Panc1 (cell line): ENCODE measurements around the gene MYF5. TPM values are rescaled to one million over a fixed set of nuclear protein-coding genes. Genes with fewer than 3 reads are reported as not detected.

Experiments used
- ATAC-seq: fragments of 200-7000 bp; cut with Tn5 transposase; 2 replicates; pipeline ENCODE4 v1.9.1; 2020; ENCODE audit warnings: mild to moderate bottlenecking, moderate library complexity
- BruUV-seq: library from RNA; stranded (reverse); fragments of 400-500 nt; replicated peaks from 2 replicates; lab custom pipeline; 2021; lab: Mats Ljungman, UMichigan
- CTCF ChIA-PET: fragments of 300-600 bp; sonication (Branson Sonifier 250); formaldehyde crosslinking; loops from one replicate; lab custom pipeline; 2022; ENCODE audit warnings: antibody characterized with exemption; lab: Charles Lee
- POLR2A ChIA-PET: fragments of 300-600 bp; sonication (Branson Sonifier 250); formaldehyde crosslinking; loops from one replicate; lab custom pipeline; 2022; ENCODE audit warnings: antibody characterized with exemption; lab: Charles Lee
- DNase-seq: peaks from one replicate; pipeline ENCODE4 v3.0.0-alpha.2; 2010; ENCODE audit warnings: low read depth, low spot score
- H3K27ac ChIP-seq: 2 replicates; pipeline ENCODE4 v1.5.1; 2011; ENCODE audit warnings: mild to moderate bottlenecking, low read length, inconsistent platforms
- H3K27me3 ChIP-seq: fragments of 200-500 bp; sonication (Bioruptor generic); 2 replicates; pipeline ENCODE4 v1.6.0; 2014; ENCODE audit warnings: low read length, inconsistent platforms; ENCODE audit not compliant: control insufficient read depth, insufficient read depth
- H3K36me3 ChIP-seq: fragments of 200-500 bp; sonication (Bioruptor generic); 2 replicates; pipeline ENCODE4 v1.5.1; 2014; ENCODE audit warnings: inconsistent platforms, mild to moderate bottlenecking, low read length, moderate library complexity; ENCODE audit not compliant: control insufficient read depth, insufficient read depth
- H3K4me1 ChIP-seq: 2 replicates; pipeline ENCODE4 v1.5.1; 2011; ENCODE audit warnings: inconsistent platforms, mild to moderate bottlenecking, low read length, moderate library complexity; ENCODE audit not compliant: control insufficient read depth, insufficient read depth
- H3K4me3 ChIP-seq, 2 experiments: 2 replicates each; pipeline ENCODE4 v1.5.1; 2011 to 2012; ENCODE audit warnings: low read depth in 2 of 2, low read length in 2 of 2, mild to moderate bottlenecking in 2 of 2, inconsistent platforms in 1 of 2, moderate library complexity in 1 of 2
- H3K9me3 ChIP-seq: fragments of 200-500 bp; sonication (Bioruptor generic); 2 replicates; pipeline ENCODE4 v1.5.1; 2014; ENCODE audit warnings: low read depth, mild to moderate bottlenecking, inconsistent platforms, low read length, moderate library complexity; ENCODE audit not compliant: control insufficient read depth, insufficient read depth
- POLR2AphosphoS5 ChIP-seq: IDR thresholded peaks from 2 replicates; pipeline ENCODE4 v1.6.1; 2012; ENCODE audit warnings: mild to moderate bottlenecking, low read depth, low read length, moderate library complexity
- SIN3A ChIP-seq: IDR thresholded peaks from 2 replicates; pipeline ENCODE4 v1.6.1; 2012; ENCODE audit warnings: low read depth, mild to moderate bottlenecking, low read length, moderate library complexity, borderline replicate concordance; ENCODE audit not compliant: insufficient read depth
- TCF7L2 ChIP-seq: IDR thresholded peaks from 2 replicates; pipeline ENCODE4 v1.6.1; 2011; ENCODE audit warnings: mild to moderate bottlenecking, low read depth, low read length, inconsistent platforms
- in situ Hi-C: cut with HindIII; loops from 2 replicates; pipeline ENCODE4 v1.10.0; 2016; ENCODE audit warnings: low sequenced_read_pairs, low pct_unique_long_range_greater_than_20kb
- intact Hi-C: fragments of 100-400 bp; cut with micrococcal nuclease; formaldehyde crosslinking; loops from one replicate; pipeline ENCODE4 v1.10.0; 2022; ENCODE audit not compliant: unreplicated experiment
- total RNA-seq: library from RNA; stranded (reverse); gene quantifications from one replicate; pipeline ENCODE4 v1.2.1, GENCODE V29; 2021; ENCODE audit not compliant: unreplicated experiment
- TF ChIP-seq, protein P1 (sequence below): fragments of 450-650 bp; IDR thresholded peaks from 2 replicates; pipeline ENCODE4 v1.5.1; 2017; ENCODE audit warnings: mild to moderate bottlenecking
- TF ChIP-seq, protein P2 (sequence below), 2 experiments: IDR thresholded peaks; 2 replicates each; pipeline ENCODE4 v1.6.1; 2011 to 2012; ENCODE audit warnings: low read depth in 2 of 2, control low read depth in 1 of 2, low read length in 1 of 2, mild to moderate bottlenecking in 1 of 2, moderate library complexity in 1 of 2; ENCODE audit not compliant: insufficient read depth in 1 of 2

MYF5 gene
- total RNA-seq, 1 experiment from 2014 or later: not detected

DNA sequence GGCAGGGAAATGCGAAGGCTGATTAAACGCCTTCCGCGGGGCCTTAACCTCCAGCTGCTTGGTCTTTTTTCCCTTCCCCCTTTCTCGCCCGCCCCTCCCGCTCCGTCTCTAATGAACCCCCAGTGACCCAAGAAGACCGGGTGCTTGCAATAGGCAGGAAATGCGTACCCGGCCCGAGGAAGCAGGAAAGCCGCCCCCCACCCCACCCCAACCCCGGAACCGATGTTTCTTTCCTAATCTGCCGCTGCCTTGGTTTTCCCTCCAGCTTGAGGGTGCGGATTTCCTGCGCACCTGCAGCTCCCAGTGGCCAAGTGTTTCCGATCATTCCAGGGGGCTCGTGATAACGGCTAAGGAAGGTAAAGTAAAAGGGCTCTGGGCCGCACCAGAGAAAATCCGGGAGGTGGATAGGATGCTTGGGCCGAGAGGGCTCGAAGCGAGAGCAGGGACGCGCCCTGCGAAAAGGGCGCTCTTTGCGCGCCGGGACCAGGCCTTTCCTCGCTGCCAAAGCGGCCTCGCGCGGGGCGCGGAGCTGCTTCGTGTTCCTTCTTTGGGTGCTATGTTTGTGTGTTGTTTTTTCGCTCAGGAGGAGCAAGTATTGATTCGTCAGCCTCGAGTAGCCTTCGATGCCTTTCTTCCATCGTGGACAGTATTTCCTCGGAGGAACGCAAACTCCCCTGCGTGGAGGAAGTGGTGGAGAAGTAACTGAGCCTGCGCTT is 8.3 kb upstream of the MYF5 start:
- ChIA-PET CTCF (no interaction called here), POLR2A (no interaction called here)
- in situ Hi-C loops: no loop called here
- Histone ChIP-seq H3K4me1 (no peaks in the 10 kb centered on the region), H3K4me3 (no peak overlapping the region), H3K27ac (no peak overlapping the region), H3K36me3 (no peaks in the 10 kb centered on the region), H3K9me3 (no peaks in the 10 kb centered on the region), H3K27me3 (no peaks in the 10 kb centered on the region)
- DNase-seq: no peak
- BruUV-seq: no TSS peak
- TF ChIP-seq, protein P1, sequence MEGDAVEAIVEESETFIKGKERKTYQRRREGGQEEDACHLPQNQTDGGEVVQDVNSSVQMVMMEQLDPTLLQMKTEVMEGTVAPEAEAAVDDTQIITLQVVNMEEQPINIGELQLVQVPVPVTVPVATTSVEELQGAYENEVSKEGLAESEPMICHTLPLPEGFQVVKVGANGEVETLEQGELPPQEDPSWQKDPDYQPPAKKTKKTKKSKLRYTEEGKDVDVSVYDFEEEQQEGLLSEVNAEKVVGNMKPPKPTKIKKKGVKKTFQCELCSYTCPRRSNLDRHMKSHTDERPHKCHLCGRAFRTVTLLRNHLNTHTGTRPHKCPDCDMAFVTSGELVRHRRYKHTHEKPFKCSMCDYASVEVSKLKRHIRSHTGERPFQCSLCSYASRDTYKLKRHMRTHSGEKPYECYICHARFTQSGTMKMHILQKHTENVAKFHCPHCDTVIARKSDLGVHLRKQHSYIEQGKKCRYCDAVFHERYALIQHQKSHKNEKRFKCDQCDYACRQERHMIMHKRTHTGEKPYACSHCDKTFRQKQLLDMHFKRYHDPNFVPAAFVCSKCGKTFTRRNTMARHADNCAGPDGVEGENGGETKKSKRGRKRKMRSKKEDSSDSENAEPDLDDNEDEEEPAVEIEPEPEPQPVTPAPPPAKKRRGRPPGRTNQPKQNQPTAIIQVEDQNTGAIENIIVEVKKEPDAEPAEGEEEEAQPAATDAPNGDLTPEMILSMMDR: no peak
- TF ChIP-seq TCF7L2 (no peak), POLR2AphosphoS5 (no peak)
- TF ChIP-seq, protein P2, sequence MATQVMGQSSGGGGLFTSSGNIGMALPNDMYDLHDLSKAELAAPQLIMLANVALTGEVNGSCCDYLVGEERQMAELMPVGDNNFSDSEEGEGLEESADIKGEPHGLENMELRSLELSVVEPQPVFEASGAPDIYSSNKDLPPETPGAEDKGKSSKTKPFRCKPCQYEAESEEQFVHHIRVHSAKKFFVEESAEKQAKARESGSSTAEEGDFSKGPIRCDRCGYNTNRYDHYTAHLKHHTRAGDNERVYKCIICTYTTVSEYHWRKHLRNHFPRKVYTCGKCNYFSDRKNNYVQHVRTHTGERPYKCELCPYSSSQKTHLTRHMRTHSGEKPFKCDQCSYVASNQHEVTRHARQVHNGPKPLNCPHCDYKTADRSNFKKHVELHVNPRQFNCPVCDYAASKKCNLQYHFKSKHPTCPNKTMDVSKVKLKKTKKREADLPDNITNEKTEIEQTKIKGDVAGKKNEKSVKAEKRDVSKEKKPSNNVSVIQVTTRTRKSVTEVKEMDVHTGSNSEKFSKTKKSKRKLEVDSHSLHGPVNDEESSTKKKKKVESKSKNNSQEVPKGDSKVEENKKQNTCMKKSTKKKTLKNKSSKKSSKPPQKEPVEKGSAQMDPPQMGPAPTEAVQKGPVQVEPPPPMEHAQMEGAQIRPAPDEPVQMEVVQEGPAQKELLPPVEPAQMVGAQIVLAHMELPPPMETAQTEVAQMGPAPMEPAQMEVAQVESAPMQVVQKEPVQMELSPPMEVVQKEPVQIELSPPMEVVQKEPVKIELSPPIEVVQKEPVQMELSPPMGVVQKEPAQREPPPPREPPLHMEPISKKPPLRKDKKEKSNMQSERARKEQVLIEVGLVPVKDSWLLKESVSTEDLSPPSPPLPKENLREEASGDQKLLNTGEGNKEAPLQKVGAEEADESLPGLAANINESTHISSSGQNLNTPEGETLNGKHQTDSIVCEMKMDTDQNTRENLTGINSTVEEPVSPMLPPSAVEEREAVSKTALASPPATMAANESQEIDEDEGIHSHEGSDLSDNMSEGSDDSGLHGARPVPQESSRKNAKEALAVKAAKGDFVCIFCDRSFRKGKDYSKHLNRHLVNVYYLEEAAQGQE (IDR thresholded peaks at IDR 0.05; ENCODE audit: insufficient read depth in 1 of 2, low read depth in 2 of 2, low read length in 1 of 2): no peak
- intact Hi-C loops: no loop called here
- no peak for ATAC-seq

DNA sequence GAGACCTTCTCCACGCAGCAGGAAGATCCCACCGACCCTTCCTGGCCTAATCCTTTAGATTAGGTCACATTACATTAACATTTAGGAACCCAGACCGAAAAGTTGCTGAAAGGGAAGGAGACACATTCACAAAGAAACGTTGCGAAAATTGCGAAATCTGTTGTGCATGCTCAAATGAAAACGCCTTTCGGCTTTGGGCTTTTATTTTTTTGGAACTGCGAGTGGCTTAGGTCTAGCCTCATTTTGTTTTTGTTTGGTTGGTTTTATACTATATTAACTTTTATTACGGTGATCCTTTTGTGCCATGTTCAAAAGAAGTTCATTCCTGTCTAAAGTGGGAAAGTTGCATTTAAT is 7.8 kb upstream of the MYF5 start:
- BruUV-seq: no TSS peak
- no peak overlapping the region for H3K4me3 ChIP-seq
- intact Hi-C loops (no loop called here), in situ Hi-C loops (no loop called here)
- H3K27ac ChIP-seq: no peak overlapping the region
- no peak for ATAC-seq
- no peaks in the 10 kb centered on the region for H3K9me3 ChIP-seq
- H3K4me1 ChIP-seq: no peaks in the 10 kb centered on the region
- POLR2A ChIA-PET: no interaction called here
- H3K27me3 ChIP-seq: no peaks in the 10 kb centered on the region
- TF ChIP-seq, protein P1: no peak
- TF ChIP-seq POLR2AphosphoS5: no peak
- TF ChIP-seq SIN3A: no peak
- TF ChIP-seq, protein P2 (IDR thresholded peaks at IDR 0.05; ENCODE audit: insufficient read depth in 1 of 2, low read depth in 2 of 2, low read length in 1 of 2): no peak
- no peak for TF ChIP-seq TCF7L2
- CTCF ChIA-PET: no interaction called here
- DNase-seq: no peak
- H3K36me3 ChIP-seq: no peaks in the 10 kb centered on the region
